ENCODE results near the gene HK2. TPM values are rescaled to one million over a fixed set of nuclear protein-coding genes. Genes with fewer than 3 reads are reported as not detected.

The HK2 gene
- total RNA-seq, 5 donors from 2014 or later (not counting 1 experiment from before 2014, with no cell fraction given), result 8.6 to 14.4 (median 10.6) TPM

DNA sequence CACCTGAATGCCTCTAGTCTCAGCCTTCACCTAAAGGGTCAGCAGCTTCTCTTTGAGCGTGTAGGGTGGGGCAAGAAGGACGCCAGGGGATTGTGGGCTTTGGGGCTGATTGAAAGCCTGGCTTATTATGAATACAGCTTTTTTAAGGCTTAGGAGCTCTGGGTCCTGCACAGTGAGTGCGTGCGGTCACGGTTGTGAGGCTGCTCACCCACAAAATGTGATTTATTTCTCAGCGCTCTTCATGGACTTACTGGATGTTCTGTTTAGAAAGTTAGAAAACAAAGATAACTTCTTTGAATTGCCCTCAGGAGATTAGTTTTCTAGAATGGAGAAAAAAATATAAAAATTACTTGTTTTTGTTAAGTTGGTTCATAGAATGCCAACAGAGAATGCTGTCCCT lies 37.5 kb downstream of the HK2 start:
- Mint-ChIP-seq H3K36me3 (peaks cover 32% of the 10 kb centered on the region), H3K4me1 (peaks cover 5 to 20% (median 12%) of the 10 kb centered on the region in 3 donors), H3K27me3 (no peaks in the 10 kb centered on the region), H3K9me3 (no peaks in the 10 kb centered on the region), H3K4me3 (no peak overlapping the region), H3K27ac (no peak overlapping the region)
- H3K4me3 ChIP-seq (ENCODE audit: control insufficient read depth in 1 of 2, extremely low read depth in 1 of 2, low read length in 1 of 2), result no peak overlapping the region
- H3K27ac ChIP-seq (ENCODE audit: low read length), result no peak overlapping the region
- H3K9me3 ChIP-seq, result no peaks in the 10 kb centered on the region
- DNase-seq (no peak), ATAC-seq (replicated peaks in 1 of 4) (no peak)
- CTCF ChIA-PET, result no interaction called here
- H3K36me3 ChIP-seq (ENCODE audit: control insufficient read depth in 2 of 2, extremely low read depth in 1 of 2, insufficient read depth in 1 of 2, low read length in 1 of 2), result peaks cover 6 to 7% of the 10 kb centered on the region in 2 donors
- POLR2A ChIA-PET, result no interaction called here
- 100% methylated on average over 4 of the region's 6 CpGs for WGBS (ENCODE audit: insufficient coverage)
- H3K4me1 ChIP-seq (ENCODE audit: control insufficient read depth in 1 of 2, extremely low read depth in 1 of 2, insufficient read depth in 2 of 2, low read length in 2 of 2), result peaks cover 0 to 6% of the 10 kb centered on the region in 2 experiments
- no peaks in the 10 kb centered on the region for H3K27me3 ChIP-seq (replicated peaks in 1 of 2; ENCODE audit: control insufficient read depth in 2 of 2, extremely low read depth in 1 of 2, insufficient read depth in 2 of 2, low read length in 1 of 2)

DNA sequence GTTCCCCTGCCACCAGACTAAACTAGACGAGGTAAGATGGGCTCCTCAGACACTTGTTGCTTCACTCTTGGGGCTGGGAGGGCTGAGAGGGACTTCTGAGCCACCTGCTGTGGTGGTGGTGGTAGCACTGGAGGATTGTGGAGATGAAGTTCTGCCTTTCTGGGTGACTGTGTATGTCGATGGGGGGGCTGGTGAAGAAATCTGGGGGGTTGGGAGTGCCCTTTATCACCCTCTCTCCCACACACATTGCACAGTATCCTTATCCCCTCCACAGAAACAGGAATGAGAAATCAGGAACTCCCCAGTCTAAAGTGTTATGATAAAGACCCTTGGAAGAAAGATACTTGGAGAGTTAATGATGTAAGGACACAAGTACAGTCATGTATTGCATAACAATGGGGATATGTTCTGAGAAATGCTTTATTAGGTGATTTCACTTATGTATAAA lies 38.5 kb downstream of the HK2 start:
- no CpG with 5 or more reads among the region's 2 CpGs for WGBS (ENCODE audit: insufficient coverage)
- DNase-seq, result no peak
- H3K36me3 ChIP-seq (ENCODE audit: control insufficient read depth in 2 of 2, extremely low read depth in 1 of 2, insufficient read depth in 1 of 2, low read length in 1 of 2), result peaks cover 10 to 11% of the 10 kb centered on the region in 2 donors
- H3K4me3 Mint-ChIP-seq, result no peak overlapping the region
- H3K36me3 Mint-ChIP-seq, result peaks cover 31% of the 10 kb centered on the region
- H3K27me3 ChIP-seq (replicated peaks in 1 of 2; ENCODE audit: control insufficient read depth in 2 of 2, extremely low read depth in 1 of 2, insufficient read depth in 2 of 2, low read length in 1 of 2), result no peaks in the 10 kb centered on the region
- no peaks in the 10 kb centered on the region for H3K9me3 Mint-ChIP-seq
- H3K4me1 ChIP-seq (ENCODE audit: control insufficient read depth in 1 of 2, extremely low read depth in 1 of 2, insufficient read depth in 2 of 2, low read length in 2 of 2), result peaks cover 0 to 4% of the 10 kb centered on the region in 2 experiments
- no peak for ATAC-seq (replicated peaks in 1 of 4)
- H3K4me3 ChIP-seq (ENCODE audit: control insufficient read depth in 1 of 2, extremely low read depth in 1 of 2, low read length in 1 of 2), result no peak overlapping the region
- no peak overlapping the region for H3K27ac Mint-ChIP-seq
- POLR2A ChIA-PET, result no interaction called here
- CTCF ChIA-PET, result interaction anchor here in 1 of 2 donors (0.5 kb wide), 1 partner anchor 159 kb away, joined by 3 read pairs; no protein-coding TSS in a partner anchor
- H3K27me3 Mint-ChIP-seq, result no peaks in the 10 kb centered on the region
- H3K4me1 Mint-ChIP-seq, result peaks cover 5 to 17% (median 9%) of the 10 kb centered on the region in 3 donors
- H3K27ac ChIP-seq (ENCODE audit: low read length), result no peak overlapping the region
- no peaks in the 10 kb centered on the region for H3K9me3 ChIP-seq

DNA sequence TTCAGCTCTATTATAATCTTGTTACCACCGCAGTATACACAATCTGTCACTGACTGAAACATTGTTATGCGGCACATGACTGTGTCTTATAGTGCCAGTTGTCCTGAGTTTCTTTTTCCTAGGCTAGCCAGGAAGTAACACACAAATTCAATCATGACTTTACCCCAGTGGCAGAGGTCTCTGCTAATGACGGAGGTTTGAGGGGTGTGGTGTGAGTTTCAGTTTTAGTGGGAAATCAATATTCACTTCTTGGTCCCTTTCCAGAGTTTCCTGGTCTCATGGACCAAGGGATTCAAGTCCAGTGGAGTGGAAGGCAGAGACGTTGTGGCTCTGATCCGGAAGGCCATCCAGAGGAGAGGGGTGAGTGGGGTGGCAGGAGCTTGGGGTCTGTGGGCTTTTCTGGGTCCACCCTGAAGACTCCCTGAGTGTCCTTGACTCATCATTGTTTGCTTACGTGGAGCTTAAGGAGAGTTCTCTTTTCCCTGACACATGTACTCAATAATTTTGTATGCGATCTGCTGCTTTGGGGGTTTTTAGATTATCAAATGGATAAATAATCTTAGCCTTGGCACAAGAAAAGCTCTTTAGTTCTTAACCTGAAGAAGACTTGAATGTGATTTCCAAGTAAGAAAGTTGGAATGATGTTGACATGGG lies 39.2 kb downstream of the HK2 start:
- H3K27ac Mint-ChIP-seq, result no peak overlapping the region
- POLR2A ChIA-PET, result no interaction called here
- CTCF ChIA-PET, result interaction anchor here (0.5 to 5.2 kb wide), 5 partner anchors 36 to 182 kb away, joined by 3 to 46 read pairs (median 3); no protein-coding TSS in a partner anchor

DNA sequence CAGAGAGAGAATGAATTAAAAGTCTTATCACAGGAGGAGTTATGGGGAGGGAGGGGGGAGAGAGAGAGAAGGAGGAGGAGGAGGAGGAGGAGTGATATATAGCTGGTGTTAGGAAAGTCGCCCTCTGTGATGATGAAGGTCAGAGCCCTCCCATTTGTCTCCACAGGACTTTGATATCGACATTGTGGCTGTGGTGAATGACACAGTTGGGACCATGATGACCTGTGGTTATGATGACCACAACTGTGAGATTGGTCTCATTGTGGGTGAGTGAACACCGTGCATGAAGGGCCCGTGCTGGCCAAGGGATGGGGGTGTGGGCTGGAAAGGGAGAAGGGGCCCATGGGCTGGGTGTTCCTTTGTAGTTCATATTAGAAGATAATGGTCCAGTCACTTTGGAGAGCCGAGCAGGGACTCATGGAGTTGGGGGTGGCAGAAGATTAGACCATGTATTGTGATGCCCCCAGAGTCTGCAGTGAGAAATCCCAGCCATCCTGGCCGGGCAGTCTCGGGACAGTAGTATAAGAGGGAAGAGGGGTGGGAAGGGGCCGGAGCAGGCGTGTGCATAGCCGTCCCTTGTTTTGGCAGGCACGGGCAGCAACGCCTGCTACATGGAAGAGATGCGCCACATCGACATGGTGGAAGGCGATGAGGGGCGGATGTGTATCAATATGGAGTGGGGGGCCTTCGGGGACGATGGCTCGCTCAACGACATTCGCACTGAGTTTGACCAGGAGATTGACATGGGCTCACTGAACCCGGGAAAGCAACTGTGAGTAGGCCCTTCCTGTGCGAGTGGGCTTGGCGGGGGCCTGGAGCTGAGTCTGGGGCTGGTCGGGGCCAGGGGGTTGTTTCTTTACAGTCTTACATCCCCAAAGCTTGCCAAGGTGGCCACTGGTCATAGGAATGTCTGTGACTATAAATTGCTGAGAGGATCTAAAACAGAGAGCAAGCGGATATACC lies 40.0 kb downstream of the HK2 start:
- H3K36me3 Mint-ChIP-seq, result peaks cover 23% of the 10 kb centered on the region
- H3K27ac Mint-ChIP-seq, result no peak overlapping the region
- H3K4me1 ChIP-seq (ENCODE audit: control insufficient read depth in 1 of 2, extremely low read depth in 1 of 2, insufficient read depth in 2 of 2, low read length in 2 of 2), result peaks cover 0 to 4% of the 10 kb centered on the region in 2 experiments

More for the DNA sequence above, 39.2 kb downstream of the HK2 start:
- Histone ChIP-seq H3K36me3 (ENCODE audit: control insufficient read depth in 2 of 2, extremely low read depth in 1 of 2, insufficient read depth in 1 of 2, low read length in 1 of 2) (peaks cover 4 to 15% of the 10 kb centered on the region in 2 donors), H3K9me3 (no peaks in the 10 kb centered on the region), H3K4me3 (ENCODE audit: control insufficient read depth in 1 of 2, extremely low read depth in 1 of 2, low read length in 1 of 2) (no peak overlapping the region), H3K4me1 (ENCODE audit: control insufficient read depth in 1 of 2, extremely low read depth in 1 of 2, insufficient read depth in 2 of 2, low read length in 2 of 2) (peaks cover 0 to 4% of the 10 kb centered on the region in 2 experiments), H3K27ac (ENCODE audit: low read length) (no peak overlapping the region), H3K27me3 (replicated peaks in 1 of 2; ENCODE audit: control insufficient read depth in 2 of 2, extremely low read depth in 1 of 2, insufficient read depth in 2 of 2, low read length in 1 of 2) (no peaks in the 10 kb centered on the region)
- Mint-ChIP-seq H3K36me3 (peaks cover 27% of the 10 kb centered on the region), H3K4me1 (peaks cover 5 to 17% (median 8%) of the 10 kb centered on the region in 3 donors), H3K9me3 (no peaks in the 10 kb centered on the region), H3K27me3 (no peaks in the 10 kb centered on the region), H3K4me3 (no peak overlapping the region)
- no peak for ATAC-seq (replicated peaks in 1 of 4)
- DNase-seq, result no peak
- 90% methylated on average over 2 of the region's 7 CpGs for WGBS (ENCODE audit: insufficient coverage)

DNA sequence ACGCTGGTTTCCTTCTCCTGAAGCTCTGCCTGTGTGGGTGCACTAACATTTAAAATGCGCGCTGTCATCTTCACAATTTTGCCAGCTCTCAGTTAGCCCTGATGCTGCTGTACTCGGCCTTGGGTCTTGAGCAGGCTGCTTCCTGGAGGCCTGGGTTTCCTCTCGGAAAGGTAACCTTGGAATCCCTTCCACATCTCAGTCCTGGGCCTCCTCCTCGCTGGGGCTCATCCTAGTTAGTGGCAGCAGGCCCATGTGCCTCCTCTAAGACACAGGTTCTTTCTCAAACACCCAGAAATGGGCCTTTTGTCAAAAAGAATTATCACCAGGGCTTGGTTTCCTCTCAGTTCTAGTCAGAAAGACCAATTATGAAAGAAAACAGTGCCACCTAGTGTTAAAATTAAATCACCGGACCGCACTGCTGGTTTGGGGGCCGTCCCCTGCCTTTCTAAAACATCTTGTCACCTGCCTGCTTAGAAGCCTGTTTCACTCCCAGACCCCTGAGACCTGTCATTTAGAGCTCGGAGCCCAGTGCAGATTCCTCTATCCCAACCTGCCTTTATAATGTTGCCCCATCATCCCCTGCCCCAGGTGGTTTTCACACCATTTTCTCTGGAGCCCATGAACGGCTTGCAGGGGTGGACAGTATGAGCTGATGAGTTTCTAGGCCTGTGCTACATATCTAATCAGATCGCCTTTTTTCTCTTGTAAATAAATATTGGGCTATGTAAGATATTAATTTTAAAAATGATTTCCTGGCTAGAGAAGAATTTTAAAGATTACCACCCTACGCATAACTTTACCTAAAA lies 42.4 kb downstream of the HK2 start:
- peaks cover 8 to 21% of the 10 kb centered on the region in 2 donors for H3K36me3 ChIP-seq (ENCODE audit: control insufficient read depth in 2 of 2, extremely low read depth in 1 of 2, insufficient read depth in 1 of 2, low read length in 1 of 2)
- H3K4me1 ChIP-seq (ENCODE audit: control insufficient read depth in 1 of 2, extremely low read depth in 1 of 2, insufficient read depth in 2 of 2, low read length in 2 of 2), result peaks cover 0 to 4% of the 10 kb centered on the region in 2 experiments
- H3K27ac ChIP-seq (ENCODE audit: low read length), result no peak overlapping the region
- Mint-ChIP-seq H3K27ac (no peak overlapping the region), H3K36me3 (peaks cover 42% of the 10 kb centered on the region), H3K4me3 (no peak overlapping the region), H3K9me3 (no peaks in the 10 kb centered on the region), H3K4me1 (peaks cover 4 to 6% (median 5%) of the 10 kb centered on the region in 3 donors), H3K27me3 (no peaks in the 10 kb centered on the region)
- H3K9me3 ChIP-seq, result no peaks in the 10 kb centered on the region
- CTCF ChIA-PET, result interaction anchor here (0.5 to 5.2 kb wide), 24 partner anchors 10 to 192 kb away, joined by 3 to 46 read pairs (median 4); no protein-coding TSS in a partner anchor
- ATAC-seq (replicated peaks in 1 of 4) (peak; percentile 69 to 89 (median 76)), DNase-seq (peak in 29 of 35 experiments; percentile 7 to 75 (median 29))
- POLR2A ChIA-PET, result no interaction called here
- H3K4me3 ChIP-seq (ENCODE audit: control insufficient read depth in 1 of 2, extremely low read depth in 1 of 2, low read length in 1 of 2), result no peak overlapping the region
- H3K27me3 ChIP-seq (replicated peaks in 1 of 2; ENCODE audit: control insufficient read depth in 2 of 2, extremely low read depth in 1 of 2, insufficient read depth in 2 of 2, low read length in 1 of 2), result no peaks in the 10 kb centered on the region
- 58% methylated on average over 9 of the region's 13 CpGs for WGBS (ENCODE audit: insufficient coverage)

More for the DNA sequence above, 40.0 kb downstream of the HK2 start:
- Mint-ChIP-seq H3K27me3 (no peaks in the 10 kb centered on the region), H3K4me1 (peaks cover 4 to 11% (median 5%) of the 10 kb centered on the region in 3 donors), H3K9me3 (no peaks in the 10 kb centered on the region), H3K4me3 (no peak overlapping the region)
- Histone ChIP-seq H3K36me3 (ENCODE audit: control insufficient read depth in 2 of 2, extremely low read depth in 1 of 2, insufficient read depth in 1 of 2, low read length in 1 of 2) (peaks cover 3 to 12% of the 10 kb centered on the region in 2 donors), H3K9me3 (no peaks in the 10 kb centered on the region), H3K27me3 (replicated peaks in 1 of 2; ENCODE audit: control insufficient read depth in 2 of 2, extremely low read depth in 1 of 2, insufficient read depth in 2 of 2, low read length in 1 of 2) (no peaks in the 10 kb centered on the region), H3K4me3 (ENCODE audit: control insufficient read depth in 1 of 2, extremely low read depth in 1 of 2, low read length in 1 of 2) (no peak overlapping the region), H3K27ac (ENCODE audit: low read length) (no peak overlapping the region)
- ATAC-seq (replicated peaks in 1 of 4), result no peak
- POLR2A ChIA-PET, result no interaction called here
- no peak for DNase-seq
- CTCF ChIA-PET, result interaction anchor here (0.6 to 5.2 kb wide), 11 partner anchors 10 to 311 kb away, joined by 3 to 46 read pairs (median 3); no protein-coding TSS in a partner anchor
- WGBS (ENCODE audit: insufficient coverage), result 88% methylated on average over 12 of the region's 26 CpGs

Measured in T-cell (primary cell).